Stomach (tissue), 9 donors: ENCODE results near the gene NTHL1. TPM values are rescaled to one million over a fixed set of nuclear protein-coding genes. Genes with fewer than 3 reads are reported as not detected.
A peak's percentile ranks its signal among the peaks of the same experiment; 100 is the strongest.

Experiments used
- DNase-seq, 2 donors: peaks; one replicate each; pipeline versions ENCODE4 v3.0.0 to v3.0.0-alpha.2; 2013 to 2019
- H3K27ac ChIP-seq, 5 donors: fragments of 200-600 bp in 4 of 5; sonication (generic) in 4 of 5; one replicate each; pipeline ENCODE4 v1.5.1; 2013 to 2019; ENCODE audit warnings: mild to moderate bottlenecking in 1 of 5, moderate library complexity in 1 of 5
- H3K27me3 ChIP-seq, 3 donors: fragments of 200-600 bp; sonication (generic); one replicate each; pipeline ENCODE4 v1.5.1; 2017 to 2019; ENCODE audit warnings: mixed run types in 1 of 3
- H3K36me3 ChIP-seq, 4 donors: fragments of 200-600 bp; sonication (generic); 1 replicate in 3 of 4; 2 replicates in 1 of 4; pipeline ENCODE4 v1.5.1; 2016 to 2019
- H3K4me1 ChIP-seq, 4 donors: fragments of 200-600 bp; sonication (generic); one replicate each; pipeline ENCODE4 v1.5.1; 2016 to 2019
- H3K4me3 ChIP-seq, 4 donors: fragments of 200-600 bp; sonication (generic) in 3 of 4; one replicate each; pipeline ENCODE4 v1.5.1; 2016 to 2019; ENCODE audit warnings: mild to moderate bottlenecking in 1 of 4
- H3K9me3 ChIP-seq, 4 donors: fragments of 200-600 bp; sonication (generic); one replicate each; pipeline ENCODE4 v1.5.1; 2016 to 2019
- EP300 ChIP-seq: sonication (generic); formaldehyde crosslinking; IDR thresholded peaks from one replicate; pipeline ENCODE4 v1.6.1; 2017; ENCODE audit warnings: antibody characterized with exemption
- POLR2A ChIP-seq, 4 donors: fragments of 450-650 bp; IDR thresholded peaks; one replicate each; pipeline ENCODE4 v1.6.1; 2016; ENCODE audit warnings: antibody characterized with exemption in 4 of 4, control low read depth in 2 of 4, mild to moderate bottlenecking in 1 of 4, moderate library complexity in 1 of 4
- POLR2AphosphoS5 ChIP-seq, 3 donors: sonication (generic); formaldehyde crosslinking; IDR thresholded peaks; one replicate each; pipeline ENCODE4 v1.6.1; 2016; ENCODE audit warnings: antibody characterized with exemption in 3 of 3
- WGBS, 5 donors: extraction: QIAGEN DNeasy Blood & Tissue Kit in 3 of 5; methylation state at CpG; one replicate each; pipeline versions ENCODE4 v1.1.5 to v1.1.7; 2013 to 2018; 5-methylcytosine and 5-hydroxymethylcytosine counted together
- intact Hi-C: fragments of 100-400 bp; cut with DNase I; formaldehyde crosslinking; loops from one replicate; pipeline ENCODE4 v1.15.1; 2023; ENCODE audit warnings: low total_unique reads
- polyA plus RNA-seq, 3 donors: library from polyadenylated mRNA; stranded (reverse); fragments of 200-250 nt; gene quantifications; one replicate each; pipeline ENCODE4 v1.2.3, GENCODE V29; 2013
- total RNA-seq, 5 donors: library from RNA; depleted of rRNA; stranded (reverse); fragments of >200 nt; gene quantifications; one replicate each; pipeline versions ENCODE4 v1.1.0 to v1.2.3, GENCODE V29; 2014 to 2016
- TF ChIP-seq, protein P1 (sequence below), 7 experiments: fragments of 450-650 bp in 4 of 7; fragments of 200-600 bp in 3 of 7; sonication (generic) in 3 of 7; IDR thresholded peaks; one replicate each; pipeline ENCODE4 v1.5.1; 2016 to 2019; ENCODE audit warnings: antibody characterized with exemption in 7 of 7, control low read depth in 2 of 7, mild to moderate bottlenecking in 1 of 7
- donor health status: healthy with polysubstance abuse.
- donor health status: Bipolar disorder and iron deficiency.
- donor health status: healthy.

Gene NTHL1
- total and polyA plus RNA-seq, 8 donors, result 2.3 to 663 (median 32.9) TPM

DNA sequence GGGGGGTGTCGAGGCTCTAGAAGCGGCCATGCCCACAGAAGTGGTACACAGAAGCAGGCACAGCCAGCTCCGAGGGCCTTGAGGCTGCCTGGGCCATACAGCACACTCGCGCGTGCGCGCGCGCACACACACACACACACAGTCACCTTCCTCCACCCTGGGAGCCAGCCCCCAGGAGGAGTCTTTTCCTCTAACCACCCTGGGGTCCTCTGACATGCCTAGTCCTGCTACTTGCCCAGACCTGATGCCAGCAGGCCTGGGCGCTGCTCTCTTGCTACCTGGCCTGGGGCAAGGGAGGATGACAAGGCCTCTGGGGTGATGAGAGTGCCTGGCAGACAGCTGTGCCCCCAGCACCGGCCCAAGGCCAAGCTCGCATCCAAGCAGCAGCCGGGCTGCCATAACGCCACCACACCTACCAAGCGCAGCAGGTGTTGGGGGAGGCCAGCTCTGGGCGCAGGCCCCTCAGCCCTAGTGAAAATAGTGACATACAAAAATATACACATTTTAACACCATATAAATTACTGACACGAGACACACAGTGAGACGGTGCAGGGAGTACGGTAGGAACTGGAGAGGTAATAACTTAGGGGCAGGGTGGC is 41.2 kb upstream of the NTHL1 start:
- TF ChIP-seq POLR2AphosphoS5 (IDR thresholded peaks at IDR 0.05) (no peak), EP300 (no peak), POLR2A (IDR thresholded peaks at IDR 0.05) (no peak)
- TF ChIP-seq, protein P1, sequence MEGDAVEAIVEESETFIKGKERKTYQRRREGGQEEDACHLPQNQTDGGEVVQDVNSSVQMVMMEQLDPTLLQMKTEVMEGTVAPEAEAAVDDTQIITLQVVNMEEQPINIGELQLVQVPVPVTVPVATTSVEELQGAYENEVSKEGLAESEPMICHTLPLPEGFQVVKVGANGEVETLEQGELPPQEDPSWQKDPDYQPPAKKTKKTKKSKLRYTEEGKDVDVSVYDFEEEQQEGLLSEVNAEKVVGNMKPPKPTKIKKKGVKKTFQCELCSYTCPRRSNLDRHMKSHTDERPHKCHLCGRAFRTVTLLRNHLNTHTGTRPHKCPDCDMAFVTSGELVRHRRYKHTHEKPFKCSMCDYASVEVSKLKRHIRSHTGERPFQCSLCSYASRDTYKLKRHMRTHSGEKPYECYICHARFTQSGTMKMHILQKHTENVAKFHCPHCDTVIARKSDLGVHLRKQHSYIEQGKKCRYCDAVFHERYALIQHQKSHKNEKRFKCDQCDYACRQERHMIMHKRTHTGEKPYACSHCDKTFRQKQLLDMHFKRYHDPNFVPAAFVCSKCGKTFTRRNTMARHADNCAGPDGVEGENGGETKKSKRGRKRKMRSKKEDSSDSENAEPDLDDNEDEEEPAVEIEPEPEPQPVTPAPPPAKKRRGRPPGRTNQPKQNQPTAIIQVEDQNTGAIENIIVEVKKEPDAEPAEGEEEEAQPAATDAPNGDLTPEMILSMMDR (IDR thresholded peaks at IDR 0.05), result no peak
- Histone ChIP-seq H3K9me3 (no peaks in the 10 kb centered on the region), H3K27me3 (no peaks in the 10 kb centered on the region), H3K4me3 (no peak overlapping the region), H3K4me1 (peaks cover 13 to 49% (median 40%) of the 10 kb centered on the region in 4 donors), H3K36me3 (peaks cover 78 to 98% (median 96%) of the 10 kb centered on the region in 4 donors), H3K27ac (peak overlapping the region in 1 of 5 donors; percentile 81)
- no peak for DNase-seq
- intact Hi-C loops, result loop anchor here (10.0 kb wide), 1 partner anchor 64 kb away; the partner anchor contains the start of gene NHERF2
- 81 to 90% (median 88%) methylated on average over 17 to 20 of the region's 20 CpGs for WGBS, 5 donors

DNA sequence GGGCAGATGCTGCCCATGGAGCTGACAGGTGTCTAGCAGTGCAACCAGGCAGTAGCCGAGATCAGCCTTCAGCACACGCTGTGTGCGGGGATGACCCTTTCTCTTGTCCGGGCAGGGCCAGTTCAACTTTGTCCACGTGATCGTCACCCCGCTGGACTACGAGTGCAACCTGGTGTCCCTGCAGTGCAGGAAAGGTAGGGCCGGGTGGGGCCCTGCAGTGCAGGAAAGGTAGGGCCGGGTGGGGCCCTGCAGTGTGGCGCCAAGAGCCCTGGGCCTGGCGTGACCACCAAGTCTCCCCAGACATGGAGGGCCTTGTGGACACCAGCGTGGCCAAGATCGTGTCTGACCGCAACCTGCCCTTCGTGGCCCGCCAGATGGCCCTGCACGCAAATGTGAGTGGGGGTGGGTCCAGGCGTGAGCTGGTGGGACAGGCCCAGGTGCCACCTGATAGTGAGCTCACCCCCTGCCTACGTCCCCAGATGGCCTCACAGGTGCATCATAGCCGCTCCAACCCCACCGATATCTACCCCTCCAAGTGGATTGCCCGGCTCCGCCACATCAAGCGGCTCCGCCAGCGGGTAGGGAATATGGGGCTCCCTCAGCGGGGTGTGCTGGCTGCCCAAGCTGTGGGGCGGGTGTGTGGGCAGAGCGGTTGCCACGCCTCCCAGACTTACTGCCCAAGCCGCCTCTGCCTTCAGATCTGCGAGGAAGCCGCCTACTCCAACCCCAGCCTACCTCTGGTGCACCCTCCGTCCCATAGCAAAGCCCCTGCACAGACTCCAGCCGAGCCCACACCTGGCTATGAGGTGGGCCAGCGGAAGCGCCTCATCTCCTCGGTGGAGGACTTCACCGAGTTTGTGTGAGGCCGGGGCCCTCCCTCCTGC is 40.4 kb upstream of the NTHL1 start:
- Histone ChIP-seq H3K36me3 (peaks cover 73 to 98% (median 96%) of the 10 kb centered on the region in 4 donors), H3K4me1 (peaks cover 13 to 54% (median 43%) of the 10 kb centered on the region in 4 donors), H3K27me3 (no peaks in the 10 kb centered on the region), H3K27ac (no peak overlapping the region), H3K4me3 (no peak overlapping the region), H3K9me3 (no peaks in the 10 kb centered on the region)
- intact Hi-C loops, result loop anchor here (10.0 kb wide), 1 partner anchor 63 kb away; the partner anchor contains the start of gene NHERF2
- no peak for TF ChIP-seq EP300
- no peak for TF ChIP-seq POLR2AphosphoS5 (IDR thresholded peaks at IDR 0.05)
- no peak for TF ChIP-seq POLR2A (IDR thresholded peaks at IDR 0.05)
- TF ChIP-seq, protein P1 (IDR thresholded peaks at IDR 0.05), result no peak
- DNase-seq, result no peak
- 79 to 90% (median 87%) methylated on average over 34 to 41 of the region's 41 CpGs for WGBS, 5 donors

- intact Hi-C loops, result loop anchor here (10.0 kb wide), 1 partner anchor 62 kb away; the partner anchor contains the start of gene NHERF2
- H3K4me3 ChIP-seq, result no peak overlapping the region
- peaks cover 16 to 54% (median 42%) of the 10 kb centered on the region in 4 donors for H3K4me1 ChIP-seq
- no peak for DNase-seq
- peak overlapping the region in 1 of 5 donors; percentile 34 for H3K27ac ChIP-seq
- no peaks in the 10 kb centered on the region for H3K27me3 ChIP-seq
- whole genome bisulfite sequencing, 5 donors, result 87 to 93% (median 91%) methylated on average over 16 to 30 of the region's 30 CpGs
- H3K9me3 ChIP-seq, result no peaks in the 10 kb centered on the region
- H3K36me3 ChIP-seq, result peaks cover 68 to 98% (median 96%) of the 10 kb centered on the region in 4 donors
- TF ChIP-seq POLR2A (IDR thresholded peaks at IDR 0.05) (no peak), POLR2AphosphoS5 (IDR thresholded peaks at IDR 0.05) (no peak), EP300 (no peak)
- TF ChIP-seq, protein P1 (IDR thresholded peaks at IDR 0.05), result no peak
Observed at GRCh38 chr16:2086812-2087747, 39.4 kb upstream of the NTHL1 start.
